ENCODE measurements around the gene GRAMD4. TPM values are rescaled to one million over a fixed set of nuclear protein-coding genes. Genes with fewer than 3 reads are reported as not detected.

Gene GRAMD4
- total and polyA plus RNA-seq, 12 donors = 29.3 to 143 (median 63.9) TPM

- Histone ChIP-seq H3K4me3 (no peak overlapping the region), H3K36me3 (peaks cover 0 to 40% (median 0%) of the 10 kb centered on the region in 9 donors), H3K9me3 (no peaks in the 10 kb centered on the region), H3K4me1 (peaks cover 17 to 62% (median 37%) of the 10 kb centered on the region in 9 donors), H3K27ac (no peak overlapping the region), H3K27me3 (no peaks in the 10 kb centered on the region)
- DNase-seq (no peak), ATAC-seq (peak in 1 of 8 donors; percentile 3)
- TF ChIP-seq, protein P1, sequence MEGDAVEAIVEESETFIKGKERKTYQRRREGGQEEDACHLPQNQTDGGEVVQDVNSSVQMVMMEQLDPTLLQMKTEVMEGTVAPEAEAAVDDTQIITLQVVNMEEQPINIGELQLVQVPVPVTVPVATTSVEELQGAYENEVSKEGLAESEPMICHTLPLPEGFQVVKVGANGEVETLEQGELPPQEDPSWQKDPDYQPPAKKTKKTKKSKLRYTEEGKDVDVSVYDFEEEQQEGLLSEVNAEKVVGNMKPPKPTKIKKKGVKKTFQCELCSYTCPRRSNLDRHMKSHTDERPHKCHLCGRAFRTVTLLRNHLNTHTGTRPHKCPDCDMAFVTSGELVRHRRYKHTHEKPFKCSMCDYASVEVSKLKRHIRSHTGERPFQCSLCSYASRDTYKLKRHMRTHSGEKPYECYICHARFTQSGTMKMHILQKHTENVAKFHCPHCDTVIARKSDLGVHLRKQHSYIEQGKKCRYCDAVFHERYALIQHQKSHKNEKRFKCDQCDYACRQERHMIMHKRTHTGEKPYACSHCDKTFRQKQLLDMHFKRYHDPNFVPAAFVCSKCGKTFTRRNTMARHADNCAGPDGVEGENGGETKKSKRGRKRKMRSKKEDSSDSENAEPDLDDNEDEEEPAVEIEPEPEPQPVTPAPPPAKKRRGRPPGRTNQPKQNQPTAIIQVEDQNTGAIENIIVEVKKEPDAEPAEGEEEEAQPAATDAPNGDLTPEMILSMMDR (IDR thresholded peaks at IDR 0.05) = no peak
- 78 to 85% methylated on average over 37 of the region's 37 CpGs for WGBS, 2 donors
- intact Hi-C loops (cut with DNase I) = loop anchor here in 1 of 10 donors (10.0 kb wide), 1 partner anchor 83 kb away; no protein-coding TSS in a partner anchor
Observed at GRCh38 chr22:46657996-46658947, 38.1 kb downstream of the GRAMD4 start.

- no peaks in the 10 kb centered on the region for H3K27me3 ChIP-seq
- DNase-seq = no peak
- peaks cover 0 to 49% (median 0%) of the 10 kb centered on the region in 9 donors for H3K36me3 ChIP-seq
- no peak for ATAC-seq
- no peak overlapping the region for H3K4me3 ChIP-seq
- peak overlapping the region in 1 of 10 donors; percentile 76 for H3K27ac ChIP-seq
- intact Hi-C loops (cut with DNase I) = loop anchor here in 1 of 10 donors (10.0 kb wide), 1 partner anchor 84 kb away; no protein-coding TSS in a partner anchor
- WGBS, 2 donors = 94 to 95% methylated on average over 14 of the region's 14 CpGs
- TF ChIP-seq, protein P1 (IDR thresholded peaks at IDR 0.05) = no peak
- H3K9me3 ChIP-seq = no peaks in the 10 kb centered on the region
- peaks cover 12 to 53% (median 27%) of the 10 kb centered on the region in 9 donors for H3K4me1 ChIP-seq
Observed at GRCh38 chr22:46659059-46659790, 39.0 kb downstream of the GRAMD4 start.

- DNase-seq (no peak), ATAC-seq (no peak)
- Histone ChIP-seq H3K27me3 (no peaks in the 10 kb centered on the region), H3K27ac (peak overlapping the region in 1 of 10 donors; percentile 76), H3K4me3 (no peak overlapping the region), H3K4me1 (peaks cover 11 to 48% (median 24%) of the 10 kb centered on the region in 9 donors), H3K9me3 (no peaks in the 10 kb centered on the region), H3K36me3 (peaks cover 0 to 55% (median 6%) of the 10 kb centered on the region in 9 donors)
- 94 to 95% methylated on average over 12 of the region's 12 CpGs for WGBS, 2 donors
- TF ChIP-seq, protein P1 (IDR thresholded peaks at IDR 0.05) = no peak
- intact Hi-C loops (cut with DNase I) = loop anchor here in 2 of 10 donors (10.0 kb wide), 2 partner anchors 85 to 95 kb away; no protein-coding TSS in a partner anchor
Observed at GRCh38 chr22:46659791-46660186, 39.6 kb downstream of the GRAMD4 start.
